NCI-H2107 treated with DMSO at 0.1 percent for 48 hours (cell line): ENCODE data around the gene EEIG1.

Experiments
- DNase-seq: peaks from one replicate; lab custom pipeline; 2025; ENCODE audit not compliant: unreplicated experiment; lab: John Stamatoyannopoulos, UW

EEIG1 gene

GRCh38 chr9:128001779-128002298, 21.1 kb upstream of the EEIG1 start:
- no peak for DNase-seq

- DNase-seq: no peak
These were observed 20.5 kb upstream of the EEIG1 start for GRCh38 chr9:128001151-128001778.

GRCh38 chr9:127999461-127999860, 18.7 kb upstream of the EEIG1 start:
- no peak for DNase-seq

- DNase-seq: no peak
These were observed 12.9 kb upstream of the EEIG1 start for GRCh38 chr9:127993721-127994120.

- DNase-seq: no peak
These were observed 11.0 kb upstream of the EEIG1 start for GRCh38 chr9:127991757-127992274.

GRCh38 chr9:127991017-127991756, 10.4 kb upstream of the EEIG1 start:
- no peak for DNase-seq

GRCh38 chr9:127990554-127990953, 9.8 kb upstream of the EEIG1 start:
- no peak for DNase-seq

GRCh38 chr9:127989094-127989493, 8.3 kb upstream of the EEIG1 start:
- DNase-seq: no peak

GRCh38 chr9:127987103-127987614, 6.4 kb upstream of the EEIG1 start:
- DNase-seq: no peak

GRCh38 chr9:127985011-127985410, 4.2 kb upstream of the EEIG1 start:
- DNase-seq: no peak

GRCh38 chr9:127983847-127984289, 3.1 kb upstream of the EEIG1 start:
- peak; percentile 53 for DNase-seq

GRCh38 chr9:127982912-127983311, 2.1 kb upstream of the EEIG1 start:
- no peak for DNase-seq

GRCh38 chr9:127981559-127982121, 851 bp upstream of the EEIG1 start:
- no peak for DNase-seq

- no peak for DNase-seq
These were observed 606 bp downstream of the EEIG1 start for GRCh38 chr9:127980060-127980705.

- DNase-seq: peak; percentile 26
These were observed 1.3 kb downstream of the EEIG1 start for GRCh38 chr9:127979333-127980059.

- DNase-seq: no peak
These were observed 1.8 kb downstream of the EEIG1 start for GRCh38 chr9:127979015-127979332.

GRCh38 chr9:127977884-127978647, 2.7 kb downstream of the EEIG1 start:
- no peak for DNase-seq

- peak; percentile 14 for DNase-seq
These were observed 3.5 kb downstream of the EEIG1 start for GRCh38 chr9:127977009-127977883.

GRCh38 chr9:127976498-127976897, 4.3 kb downstream of the EEIG1 start:
- DNase-seq: peak; percentile 60
